Measurements from ENCODE around the gene FARP1. TPM values are rescaled to one million over a fixed set of nuclear protein-coding genes. Genes with fewer than 3 reads are reported as not detected.

The FARP1 gene
- total RNA-seq, 2 donors from 2014 or later = 89.5 to 93.6 TPM

DNA sequence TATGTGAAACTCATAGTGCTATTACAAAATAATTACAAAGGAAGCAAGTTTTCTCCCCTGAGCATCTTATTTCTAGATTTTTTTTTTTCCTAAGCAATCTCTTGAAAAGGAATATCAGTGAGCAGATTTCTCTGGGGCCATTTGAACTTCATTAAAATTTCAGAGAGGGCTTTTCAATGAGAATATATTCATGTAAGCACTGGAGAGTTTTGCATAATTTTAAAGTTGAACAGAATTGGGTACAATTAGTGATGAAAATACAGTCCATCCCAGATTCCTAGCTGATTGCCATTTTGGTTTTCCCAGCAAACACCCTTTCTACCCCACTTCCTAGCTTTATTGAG, 101.0 kb downstream of the FARP1 start:
- peaks cover 4% of the 10 kb centered on the region for H3K4me1 ChIP-seq
- no peak for TF ChIP-seq POLR2A (IDR thresholded peaks at IDR 0.05)
- TF ChIP-seq, protein P1, sequence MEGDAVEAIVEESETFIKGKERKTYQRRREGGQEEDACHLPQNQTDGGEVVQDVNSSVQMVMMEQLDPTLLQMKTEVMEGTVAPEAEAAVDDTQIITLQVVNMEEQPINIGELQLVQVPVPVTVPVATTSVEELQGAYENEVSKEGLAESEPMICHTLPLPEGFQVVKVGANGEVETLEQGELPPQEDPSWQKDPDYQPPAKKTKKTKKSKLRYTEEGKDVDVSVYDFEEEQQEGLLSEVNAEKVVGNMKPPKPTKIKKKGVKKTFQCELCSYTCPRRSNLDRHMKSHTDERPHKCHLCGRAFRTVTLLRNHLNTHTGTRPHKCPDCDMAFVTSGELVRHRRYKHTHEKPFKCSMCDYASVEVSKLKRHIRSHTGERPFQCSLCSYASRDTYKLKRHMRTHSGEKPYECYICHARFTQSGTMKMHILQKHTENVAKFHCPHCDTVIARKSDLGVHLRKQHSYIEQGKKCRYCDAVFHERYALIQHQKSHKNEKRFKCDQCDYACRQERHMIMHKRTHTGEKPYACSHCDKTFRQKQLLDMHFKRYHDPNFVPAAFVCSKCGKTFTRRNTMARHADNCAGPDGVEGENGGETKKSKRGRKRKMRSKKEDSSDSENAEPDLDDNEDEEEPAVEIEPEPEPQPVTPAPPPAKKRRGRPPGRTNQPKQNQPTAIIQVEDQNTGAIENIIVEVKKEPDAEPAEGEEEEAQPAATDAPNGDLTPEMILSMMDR (IDR thresholded peaks at IDR 0.05) = no peak
- H3K4me3 ChIP-seq = no peak overlapping the region
- no peaks in the 10 kb centered on the region for H3K9me3 ChIP-seq
- H3K36me3 ChIP-seq (replicated peaks in 1 of 2; ENCODE audit: insufficient read depth in 1 of 2, low read depth in 2 of 2) = no peaks in the 10 kb centered on the region
- ATAC-seq = no peak
- H3K27me3 ChIP-seq = no peaks in the 10 kb centered on the region
- intact Hi-C loops (cut with DNase I) = no loop called here
- no peak overlapping the region for H3K27ac ChIP-seq
- DNase-seq = no peak

GRCh38 chr13:98246538-98247172, 103.8 kb downstream of the FARP1 start:
- peak overlapping the region in 2 of 4 donors; percentile 50 to 66 for H3K27ac ChIP-seq
- intact Hi-C loops (cut with DNase I) = no loop called here
- TF ChIP-seq POLR2A (IDR thresholded peaks at IDR 0.05) = no peak
- TF ChIP-seq, protein P1 (IDR thresholded peaks at IDR 0.05) = no peak
- no peak overlapping the region for H3K4me3 ChIP-seq
- H3K36me3 ChIP-seq (replicated peaks in 1 of 2; ENCODE audit: insufficient read depth in 1 of 2, low read depth in 2 of 2) = no peaks in the 10 kb centered on the region
- peaks cover 4% of the 10 kb centered on the region for H3K4me1 ChIP-seq
- H3K9me3 ChIP-seq = no peaks in the 10 kb centered on the region
- no peaks in the 10 kb centered on the region for H3K27me3 ChIP-seq
- DNase-seq = no peak
- peak; percentile 74 for ATAC-seq
- WGBS, 2 donors = 69 to 73% methylated on average over 5 to 11 of the region's 11 CpGs

GRCh38 chr13:98251708-98252107, 108.8 kb downstream of the FARP1 start:
- WGBS, 2 donors = 92 to 97% methylated on average over 7 of the region's 7 CpGs
- no peak overlapping the region for H3K27ac ChIP-seq
- no peaks in the 10 kb centered on the region for H3K9me3 ChIP-seq
- H3K4me1 ChIP-seq = peaks cover 8% of the 10 kb centered on the region
- TF ChIP-seq, protein P1 (IDR thresholded peaks at IDR 0.05) = no peak
- TF ChIP-seq POLR2A (IDR thresholded peaks at IDR 0.05) = no peak
- ATAC-seq (no peak), DNase-seq (no peak)
- H3K4me3 ChIP-seq = no peak overlapping the region
- intact Hi-C loops (cut with DNase I) = no loop called here
- H3K36me3 ChIP-seq (replicated peaks in 1 of 2; ENCODE audit: insufficient read depth in 1 of 2, low read depth in 2 of 2) = no peaks in the 10 kb centered on the region
- H3K27me3 ChIP-seq = no peaks in the 10 kb centered on the region

DNA sequence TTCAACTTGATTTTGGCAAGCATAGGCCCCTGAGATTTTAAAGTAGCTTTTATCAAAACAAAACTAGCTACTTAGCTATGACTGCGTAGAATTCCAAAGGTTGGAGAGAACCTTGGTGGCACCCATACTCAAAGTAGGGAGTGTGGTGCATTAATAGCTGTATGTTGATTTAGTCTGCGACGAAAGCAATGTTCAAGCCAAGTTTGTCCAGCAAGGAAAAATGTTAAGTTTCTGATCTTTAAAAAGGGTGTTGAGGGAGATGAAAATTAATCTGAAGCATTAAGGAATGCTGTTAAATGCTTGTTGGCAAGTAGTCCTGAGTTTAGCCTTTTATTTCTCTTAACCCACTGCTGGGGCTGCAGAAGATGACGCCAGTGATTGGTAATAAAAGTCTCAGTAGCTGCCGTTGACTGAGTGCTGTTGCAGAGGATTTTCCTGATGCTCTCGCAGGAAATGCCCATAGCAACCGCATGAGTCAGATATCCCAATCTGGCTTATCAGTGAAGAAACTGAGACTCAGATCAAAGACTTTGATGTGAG, 110.1 kb downstream of the FARP1 start:
- Histone ChIP-seq H3K4me1 (peaks cover 16% of the 10 kb centered on the region), H3K36me3 (replicated peaks in 1 of 2; ENCODE audit: insufficient read depth in 1 of 2, low read depth in 2 of 2) (no peaks in the 10 kb centered on the region), H3K9me3 (no peaks in the 10 kb centered on the region), H3K27ac (peak overlapping the region in 3 of 4 donors; percentile 21 to 50 (median 45)), H3K4me3 (no peak overlapping the region), H3K27me3 (no peaks in the 10 kb centered on the region)
- TF ChIP-seq, protein P1 (IDR thresholded peaks at IDR 0.05) = no peak
- no peak for TF ChIP-seq POLR2A (IDR thresholded peaks at IDR 0.05)
- ATAC-seq (no peak), DNase-seq (no peak)
- intact Hi-C loops (cut with DNase I) = no loop called here
- WGBS, 2 donors = 59 to 78% methylated on average over 7 of the region's 7 CpGs

- no peaks in the 10 kb centered on the region for H3K27me3 ChIP-seq
- H3K27ac ChIP-seq = peak overlapping the region in 1 of 4 donors; percentile 45
- no peak overlapping the region for H3K4me3 ChIP-seq
- 60 to 61% methylated on average over 6 to 7 of the region's 7 CpGs for WGBS, 2 donors
- no peaks in the 10 kb centered on the region for H3K36me3 ChIP-seq (replicated peaks in 1 of 2; ENCODE audit: insufficient read depth in 1 of 2, low read depth in 2 of 2)
- ATAC-seq (no peak), DNase-seq (no peak)
- peaks cover 21% of the 10 kb centered on the region for H3K4me1 ChIP-seq
- no peak for TF ChIP-seq POLR2A (IDR thresholded peaks at IDR 0.05)
- intact Hi-C loops (cut with DNase I) = no loop called here
- H3K9me3 ChIP-seq = no peaks in the 10 kb centered on the region
These were observed 110.6 kb downstream of the FARP1 start for GRCh38 chr13:98253526-98253925.

Measured in body of pancreas (tissue), 4 donors.